ENCODE results near the gene ANKAR. TPM values are rescaled to one million over a fixed set of nuclear protein-coding genes. Genes with fewer than 3 reads are reported as not detected.
A peak's percentile ranks its signal among the peaks of the same experiment; 100 is the strongest.
"Not testable (repeated sequence)": the region's sequence is repeated elsewhere in the genome, so short reads cannot be mapped to it uniquely, and the experiment has no call there.

Gene ANKAR
- total and polyA plus RNA-seq, 2 of the 4 experiments (the other 2 are of a cell fraction), result 0.96 to 2.2 TPM

DNA sequence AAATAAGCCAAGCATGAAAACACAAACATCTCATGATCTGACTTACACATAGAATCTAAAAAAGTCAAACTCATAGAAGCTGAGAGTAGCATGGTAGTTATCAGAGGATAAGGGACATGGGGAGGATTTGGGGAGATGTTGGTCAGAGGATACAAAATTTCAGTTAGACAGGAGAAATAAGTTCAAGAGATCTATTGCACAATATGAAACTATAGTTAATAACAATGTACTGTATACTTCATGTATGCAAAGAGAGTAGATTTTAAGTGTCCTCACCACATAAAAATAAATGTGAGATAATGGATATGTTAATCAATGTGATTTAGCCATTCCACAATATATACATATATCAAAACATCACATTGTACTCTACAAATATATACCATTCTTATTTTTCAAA lies 23.2 kb upstream of the ANKAR start:
- H3K4ac ChIP-seq (ENCODE audit: low read depth, low read length), result no peak overlapping the region
- H4K91ac ChIP-seq (ENCODE audit: insufficient read depth, low read depth, low read length), result no peak overlapping the region
- no peak overlapping the region for H2BK15ac ChIP-seq (ENCODE audit: low read depth, low read length)
- H2AFZ ChIP-seq (replicated peaks; ENCODE audit: low read length, poor library complexity), result no peak overlapping the region
- no peak overlapping the region for H3K4me2 ChIP-seq (ENCODE audit: low read depth, low read length)
- H2AK5ac ChIP-seq (ENCODE audit: low read depth, low read length), result no peak overlapping the region
- peaks cover 2% of the 10 kb centered on the region; the same call in 1 of the 2 replicates for H3K9me3 ChIP-seq (ENCODE audit: control insufficient read depth, insufficient read depth, low read length)
- H4K20me1 ChIP-seq (ENCODE audit: insufficient read depth, low read length), result no peaks in the 10 kb centered on the region
- POLR2A ChIA-PET (ENCODE audit: unreplicated experiment), result no interaction called here
- H2AK9ac ChIP-seq (replicated peaks; ENCODE audit: low read depth, low read length, poor library complexity), result no peak overlapping the region
- H3K4me3 ChIP-seq (ENCODE audit: insufficient read depth, low read depth, low read length), result no peak overlapping the region
- dilution Hi-C loops (cut with HindIII; ENCODE audit: low sequenced_read_pairs, unreplicated experiment) (no loop called here), in situ Hi-C loops (cut with MboI; ENCODE audit: low sequenced_read_pairs) (no loop called here), intact Hi-C loops (cut with micrococcal nuclease) (no loop called here)
- no peaks in the 10 kb centered on the region for H3K9me1 ChIP-seq (ENCODE audit: insufficient read depth, low read length)
- no peak overlapping the region for H2BK120ac ChIP-seq (ENCODE audit: low read depth, low read length)
- H4K5ac ChIP-seq (ENCODE audit: low read depth, low read length), result no peak overlapping the region
- H3K56ac ChIP-seq (ENCODE audit: extremely low read depth, insufficient read depth, low read length), result no peak overlapping the region
- no peak for ATAC-seq (ENCODE audit: low read depth)
- no peak for DNase-seq
- H2BK5ac ChIP-seq (ENCODE audit: low read depth, low read length, poor library complexity, severe bottlenecking), result no peak overlapping the region
- TF ChIP-seq CHD1 (IDR thresholded peaks at IDR 0.05; ENCODE audit: low read depth, low read length) (no peak), NFE2L2 (IDR thresholded peaks at IDR 0.05; ENCODE audit: low read depth, low read length) (no peak), MAFK (IDR thresholded peaks at IDR 0.05; ENCODE audit: low read depth, low read length) (no peak), POLR2A (IDR thresholded peaks at IDR 0.05; ENCODE audit: low read depth, low read length) (no peak), CEBPB (IDR thresholded peaks at IDR 0.05; ENCODE audit: low read depth, low read length) (peak; percentile 68), RFX5 (IDR thresholded peaks at IDR 0.05; ENCODE audit: low read depth, low read length) (no peak)
- H3K27me3 ChIP-seq (ENCODE audit: control insufficient read depth, insufficient read depth, low read length), result no peaks in the 10 kb centered on the region
- no peaks in the 10 kb centered on the region for H3K79me1 ChIP-seq (ENCODE audit: low read depth in 1 of 2, low read length in 2 of 2)
- no peak overlapping the region for H3K23ac ChIP-seq (ENCODE audit: low read depth, low read length)
- H3K18ac ChIP-seq (ENCODE audit: low read depth, low read length), result no peak overlapping the region
- H4K8ac ChIP-seq (ENCODE audit: low read depth in 2 of 2, low read length in 2 of 2), result no peak overlapping the region
- H3K36me3 ChIP-seq (ENCODE audit: control insufficient read depth, insufficient read depth, low read length), result no peaks in the 10 kb centered on the region
- H3K14ac ChIP-seq (replicated peaks; ENCODE audit: low read depth, low read length), result no peak overlapping the region
- no TSS peak for BruUV-seq (replicated peaks)
- CTCF ChIA-PET, result interaction anchor here (2.3 kb wide), 1 partner anchor 9 kb away, joined by 9 read pairs; the partner anchor contains the start of gene ASNSD1
- H3K9ac ChIP-seq (ENCODE audit: low read depth, low read length), result no peak overlapping the region
- peaks cover 1% of the 10 kb centered on the region for H3K4me1 ChIP-seq (ENCODE audit: control insufficient read depth, insufficient read depth, low read length)
- H2BK20ac ChIP-seq (ENCODE audit: low read depth, low read length), result no peak overlapping the region
- H3K27ac ChIP-seq (ENCODE audit: insufficient read depth, low read length), result no peak overlapping the region

DNA sequence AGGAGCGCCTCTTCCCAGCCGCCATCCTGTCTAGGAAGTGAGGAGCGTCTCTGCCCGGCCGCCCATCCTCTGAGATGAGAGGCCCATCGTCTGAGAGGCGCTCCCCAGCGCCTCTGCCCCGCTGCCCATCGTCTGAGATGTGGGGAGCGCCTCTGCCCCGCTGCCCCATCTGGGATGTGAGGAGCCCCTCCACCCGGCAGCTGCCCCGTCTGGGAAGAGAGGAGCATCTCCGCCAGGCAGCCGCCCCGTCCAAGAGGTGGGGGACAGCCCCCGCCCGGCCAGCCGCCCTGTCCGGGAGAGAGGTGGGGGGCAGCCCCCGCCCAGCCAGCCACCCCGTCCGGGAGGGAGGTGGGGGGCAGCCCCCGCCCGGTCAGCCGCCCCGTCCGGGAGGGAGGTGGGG lies 21.0 kb upstream of the ANKAR start:
- in situ Hi-C loops (cut with MboI; ENCODE audit: low sequenced_read_pairs); ATAC-seq (ENCODE audit: low read depth): not testable (repeated sequence)

More for the DNA sequence above, 21.0 kb upstream of the ANKAR start:
- 100% methylated on average over 7 of the region's 29 CpGs; no CpG with 5 or more reads in 1 of the 2 experiments for WGBS, 2 experiments (ENCODE audit: extremely low coverage in 2 of 2, insufficient read length in 1 of 2)
- H2BK120ac ChIP-seq (ENCODE audit: low read depth, low read length); H3K23ac ChIP-seq (ENCODE audit: low read depth, low read length); H3K79me1 ChIP-seq (ENCODE audit: low read depth in 1 of 2, low read length in 2 of 2); H2AFZ ChIP-seq (replicated peaks; ENCODE audit: low read length, poor library complexity); H2BK15ac ChIP-seq (ENCODE audit: low read depth, low read length); H4K20me1 ChIP-seq (ENCODE audit: insufficient read depth, low read length); H3K14ac ChIP-seq (replicated peaks; ENCODE audit: low read depth, low read length); H3K9me1 ChIP-seq (ENCODE audit: insufficient read depth, low read length); H3K27ac ChIP-seq (ENCODE audit: insufficient read depth, low read length); POLR2A ChIA-PET (ENCODE audit: unreplicated experiment); H3K27me3 ChIP-seq (ENCODE audit: control insufficient read depth, insufficient read depth, low read length); H4K5ac ChIP-seq (ENCODE audit: low read depth, low read length); H3K56ac ChIP-seq (ENCODE audit: extremely low read depth, insufficient read depth, low read length); H3K36me3 ChIP-seq (ENCODE audit: control insufficient read depth, insufficient read depth, low read length); H3K9me3 ChIP-seq (ENCODE audit: control insufficient read depth, insufficient read depth, low read length); H2BK20ac ChIP-seq (ENCODE audit: low read depth, low read length); DNase-seq; H3K4me3 ChIP-seq (ENCODE audit: insufficient read depth, low read depth, low read length); H3K18ac ChIP-seq (ENCODE audit: low read depth, low read length); BruUV-seq (replicated peaks); H3K4me2 ChIP-seq (ENCODE audit: low read depth, low read length); H2AK5ac ChIP-seq (ENCODE audit: low read depth, low read length); intact Hi-C loops (cut with micrococcal nuclease); CTCF ChIA-PET; H3K4ac ChIP-seq (ENCODE audit: low read depth, low read length); H3K9ac ChIP-seq (ENCODE audit: low read depth, low read length); H3K4me1 ChIP-seq (ENCODE audit: control insufficient read depth, insufficient read depth, low read length); H2BK5ac ChIP-seq (ENCODE audit: low read depth, low read length, poor library complexity, severe bottlenecking); dilution Hi-C loops (cut with HindIII; ENCODE audit: low sequenced_read_pairs, unreplicated experiment); H4K91ac ChIP-seq (ENCODE audit: insufficient read depth, low read depth, low read length); H2AK9ac ChIP-seq (replicated peaks; ENCODE audit: low read depth, low read length, poor library complexity); H4K8ac ChIP-seq (ENCODE audit: low read depth in 2 of 2, low read length in 2 of 2): not testable (repeated sequence)

All from IMR-90 (cell line).